Prostate gland (tissue), 2 donors: ENCODE data around the gene TUT7. TPM values are rescaled to one million over a fixed set of nuclear protein-coding genes. Genes with fewer than 3 reads are reported as not detected.

Source experiments
- DNase-seq: peaks from one replicate; pipeline ENCODE4 v3.0.0-alpha.2; 2019; ENCODE audit warnings: low spot score
- H3K27ac ChIP-seq, 2 donors: fragments of 200-600 bp; sonication (generic); 2 replicates each; pipeline ENCODE4 v1.5.1; 2017 to 2019
- H3K27me3 ChIP-seq: fragments of 200-600 bp; sonication (generic); replicated peaks from 2 replicates; pipeline ENCODE4 v1.5.1; 2019; ENCODE audit not compliant: insufficient read depth
- H3K36me3 ChIP-seq, 2 donors: fragments of 200-600 bp; sonication (generic); 1 replicate in 1 of 2; 2 replicates in 1 of 2; pipeline versions ENCODE4 v1.5.1 to v1.8.1; 2017 to 2019
- H3K4me1 ChIP-seq: fragments of 200-600 bp; sonication (generic); replicated peaks from 2 replicates; pipeline ENCODE4 v1.5.1; 2019
- H3K4me3 ChIP-seq, 2 donors: fragments of 200-600 bp; sonication (generic); 2 replicates each; pipeline ENCODE4 v1.5.1; 2017 to 2019
- H3K9me3 ChIP-seq: fragments of 200-600 bp; sonication (generic); 2 replicates; pipeline ENCODE4 v1.5.1; 2017
- CTCF ChIP-seq, 4 experiments: fragments of 200-600 bp in 2 of 4; fragments of 450-650 bp in 2 of 4; sonication (generic) in 2 of 4; IDR thresholded peaks; 1 replicate in 3 of 4; 2 replicates in 1 of 4; pipeline ENCODE4 v1.5.1; 2016 to 2019; ENCODE audit warnings: antibody characterized with exemption in 4 of 4, mild to moderate bottlenecking in 2 of 4, moderate library complexity in 2 of 4
- POLR2A ChIP-seq: fragments of 450-650 bp; IDR thresholded peaks from one replicate; pipeline ENCODE4 v1.6.1; 2016; ENCODE audit warnings: antibody characterized with exemption, mild to moderate bottlenecking
- POLR2AphosphoS5 ChIP-seq: sonication (generic); formaldehyde crosslinking; IDR thresholded peaks from one replicate; pipeline ENCODE4 v1.6.1; 2017; ENCODE audit warnings: antibody characterized with exemption
- WGBS: methylation state at CpG from one replicate; pipeline ENCODE4 v1.1.5; 2018; 5-methylcytosine and 5-hydroxymethylcytosine counted together
- intact Hi-C: fragments of 100-400 bp; cut with DNase I; formaldehyde crosslinking; loops from one replicate; pipeline ENCODE4 v1.14.2; 2022
- total RNA-seq, 2 donors: library from RNA; depleted of rRNA; stranded (reverse); fragments of >200 nt; gene quantifications; one replicate each; pipeline ENCODE4 v1.1.0, GENCODE V29; 2016

TUT7 gene
- total RNA-seq, 2 donors from 2014 or later = 44.0 to 112 TPM

DNA sequence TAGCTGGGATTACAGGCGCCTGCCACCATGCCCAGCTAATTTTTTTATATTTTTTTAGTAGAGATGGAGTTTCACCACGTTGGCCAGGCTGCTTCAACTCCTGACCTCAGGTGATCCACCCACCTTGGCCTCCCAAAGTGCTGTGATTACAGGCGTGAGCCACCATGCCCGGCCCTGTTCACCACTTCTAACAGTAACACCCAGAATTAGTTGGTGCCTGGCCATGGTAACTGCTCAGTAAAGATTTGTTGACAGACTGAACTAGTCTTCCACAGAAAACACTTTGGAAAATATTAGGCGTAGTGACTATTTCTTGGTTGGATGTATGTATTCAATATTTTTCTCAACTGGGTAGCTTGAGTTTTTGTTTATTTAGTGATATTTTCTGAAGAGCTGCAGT, 24.0 kb downstream of the TUT7 start:
- H3K4me3 ChIP-seq = no peak overlapping the region
- 94% methylated on average over 5 of the region's 5 CpGs for WGBS
- TF ChIP-seq CTCF (IDR thresholded peaks at IDR 0.05) (no peak), POLR2AphosphoS5 (no peak), POLR2A (no peak)

DNA sequence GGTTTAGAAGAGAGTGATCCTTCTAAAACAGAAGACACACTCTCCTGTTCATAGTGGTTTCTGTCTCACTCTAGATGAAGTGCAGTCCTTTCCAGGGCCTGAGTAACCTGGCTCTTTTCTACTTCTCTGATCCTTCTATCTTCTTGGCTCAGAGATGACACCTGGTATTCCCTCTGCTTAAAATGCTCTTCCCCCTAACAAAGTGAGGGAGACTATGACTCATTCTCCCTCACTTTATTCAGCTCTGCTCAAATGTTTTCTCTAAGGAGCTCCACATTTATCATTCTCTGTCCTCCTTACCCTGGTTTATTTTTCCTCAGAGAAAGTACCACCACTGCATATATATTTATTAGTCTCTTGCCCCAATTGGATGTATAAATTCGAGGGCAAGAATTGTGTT, 24.6 kb downstream of the TUT7 start:
- no peaks in the 10 kb centered on the region for H3K27me3 ChIP-seq
- TF ChIP-seq CTCF (IDR thresholded peaks at IDR 0.05) (no peak), POLR2A (no peak), POLR2AphosphoS5 (no peak)
- DNase-seq = no peak
- H3K4me1 ChIP-seq = no peaks in the 10 kb centered on the region
- H3K36me3 ChIP-seq = peaks cover 0 to 6% of the 10 kb centered on the region in 2 donors
- H3K4me3 ChIP-seq = no peak overlapping the region
- WGBS = 88% methylated on average over 1 of the region's 1 CpG
- H3K9me3 ChIP-seq = no peaks in the 10 kb centered on the region
- intact Hi-C loops = no loop called here
- no peak overlapping the region for H3K27ac ChIP-seq

More for the DNA sequence above, 24.0 kb downstream of the TUT7 start:
- H3K27ac ChIP-seq = no peak overlapping the region
- H3K4me1 ChIP-seq = no peaks in the 10 kb centered on the region
- intact Hi-C loops = no loop called here
- no peaks in the 10 kb centered on the region for H3K9me3 ChIP-seq
- DNase-seq = no peak
- peaks cover 0 to 6% of the 10 kb centered on the region in 2 donors for H3K36me3 ChIP-seq
- no peaks in the 10 kb centered on the region for H3K27me3 ChIP-seq

DNA sequence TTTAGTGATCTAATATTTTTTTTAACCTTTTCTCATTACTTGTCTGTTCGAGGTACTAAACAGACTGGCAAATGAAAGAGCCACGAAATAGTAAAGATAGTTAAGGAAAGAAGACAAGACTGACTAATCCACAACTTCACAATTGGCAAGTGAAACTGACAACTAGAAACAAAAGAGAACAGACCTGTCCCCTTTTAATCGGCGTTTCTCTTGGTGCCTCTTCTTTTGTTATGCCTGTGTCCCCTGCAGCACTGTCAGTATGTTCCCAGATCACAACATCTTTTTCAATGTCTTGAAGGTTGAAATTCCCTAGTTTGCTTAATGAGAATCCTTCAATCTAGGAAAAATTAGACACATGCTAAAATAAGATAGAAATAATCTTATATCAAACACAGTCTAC, 26.1 kb downstream of the TUT7 start:
- WGBS = 60% methylated on average over 4 of the region's 4 CpGs
- Histone ChIP-seq H3K36me3 (peaks cover 0 to 6% of the 10 kb centered on the region in 2 donors), H3K27ac (no peak overlapping the region), H3K27me3 (no peaks in the 10 kb centered on the region), H3K4me1 (no peaks in the 10 kb centered on the region), H3K9me3 (no peaks in the 10 kb centered on the region), H3K4me3 (no peak overlapping the region)
- DNase-seq = no peak
- TF ChIP-seq POLR2AphosphoS5 (no peak), POLR2A (no peak), CTCF (IDR thresholded peaks at IDR 0.05) (no peak)
- intact Hi-C loops = no loop called here

DNA sequence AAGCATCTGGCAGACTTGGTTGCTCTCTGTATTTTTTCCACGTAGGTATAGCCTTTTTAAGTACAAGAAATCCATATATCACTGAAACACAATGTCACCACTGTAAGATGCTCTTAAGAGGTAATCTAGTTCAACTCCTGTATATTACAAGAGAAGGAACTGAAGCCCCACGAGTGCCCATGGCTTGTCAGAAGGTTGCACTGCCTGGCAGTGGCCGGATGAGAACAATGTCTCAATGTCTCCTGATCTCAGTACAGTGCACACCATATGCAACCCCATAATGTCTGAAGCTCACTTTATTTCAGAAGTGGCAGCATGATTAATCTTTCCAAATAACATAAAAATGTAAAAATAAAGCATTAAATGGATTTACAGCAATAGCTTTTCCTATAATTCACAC, 27.7 kb downstream of the TUT7 start:
- H3K9me3 ChIP-seq = no peaks in the 10 kb centered on the region
- H3K4me3 ChIP-seq = no peak overlapping the region
- H3K27ac ChIP-seq = no peak overlapping the region
- TF ChIP-seq POLR2AphosphoS5 (no peak), POLR2A (no peak), CTCF (IDR thresholded peaks at IDR 0.05) (no peak)
- no peak for DNase-seq
- intact Hi-C loops = no loop called here
- no peaks in the 10 kb centered on the region for H3K4me1 ChIP-seq
- no peaks in the 10 kb centered on the region for H3K27me3 ChIP-seq
- H3K36me3 ChIP-seq = peaks cover 0 to 11% of the 10 kb centered on the region in 2 donors
- WGBS = 91% methylated on average over 3 of the region's 3 CpGs

DNA sequence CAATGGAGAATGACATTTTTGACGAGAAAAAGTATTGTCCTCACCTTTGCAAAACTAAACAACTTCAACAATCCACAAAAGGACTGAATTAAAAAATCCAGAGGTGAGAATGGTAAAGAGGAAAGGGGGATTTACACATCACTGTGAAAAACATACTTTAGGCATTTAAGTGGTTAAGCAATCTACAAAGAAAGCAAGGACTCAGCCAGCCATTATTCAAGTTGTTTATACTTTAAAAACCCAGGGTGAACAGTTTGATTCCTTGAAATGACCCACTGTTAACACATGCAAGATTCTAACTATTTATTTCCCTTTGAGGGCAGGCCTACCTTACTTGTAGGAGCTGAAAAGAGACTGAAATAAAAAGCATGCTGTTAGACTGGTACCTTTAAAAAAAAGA, 29.3 kb downstream of the TUT7 start:
- no peak for DNase-seq
- 82% methylated on average over 1 of the region's 1 CpG for WGBS
- intact Hi-C loops = no loop called here
- H3K36me3 ChIP-seq = peaks cover 0 to 11% of the 10 kb centered on the region in 2 donors
- no peaks in the 10 kb centered on the region for H3K9me3 ChIP-seq
- H3K4me3 ChIP-seq = no peak overlapping the region
- H3K27ac ChIP-seq = no peak overlapping the region
- H3K27me3 ChIP-seq = no peaks in the 10 kb centered on the region
- TF ChIP-seq POLR2AphosphoS5 (no peak), POLR2A (no peak), CTCF (IDR thresholded peaks at IDR 0.05) (no peak)
- no peaks in the 10 kb centered on the region for H3K4me1 ChIP-seq
